Measurements from ENCODE around the gene GNPNAT1.
A peak's percentile ranks its signal among the peaks of the same experiment; 100 is the strongest.
"Not testable (repeated sequence)": the region's sequence is repeated elsewhere in the genome, so short reads cannot be mapped to it uniquely, and the experiment has no call there.

GNPNAT1 gene

DNA sequence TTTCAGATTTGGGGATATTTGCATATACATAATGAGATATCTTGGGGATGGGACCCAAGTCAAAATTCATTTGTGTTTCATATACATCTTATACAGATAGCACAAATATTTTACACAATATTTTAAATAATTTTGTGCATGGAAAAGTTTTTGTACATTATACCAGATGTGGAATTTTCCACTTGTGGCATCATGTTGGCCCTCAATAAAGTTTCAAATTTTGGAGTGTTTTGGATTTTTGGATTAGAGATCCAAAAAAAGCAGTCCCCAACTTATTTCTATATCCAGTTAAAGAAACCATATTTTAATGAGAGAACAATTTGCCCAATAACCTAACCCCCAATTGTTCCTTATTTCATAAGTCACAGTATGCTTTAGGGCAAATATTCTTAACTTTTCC is 4.5 kb downstream of the GNPNAT1 start:
- Histone ChIP-seq H3K4me3 (no peak overlapping the region), H3K27ac (no peak overlapping the region), H3K36me3 (ENCODE audit: insufficient read depth, low read length) (peaks cover 10% of the 10 kb centered on the region; the same call in 1 of the 2 replicates), H3K9me3 (ENCODE audit: low read depth, low read length) (no peaks in the 10 kb centered on the region), H3K9ac (ENCODE audit: insufficient read length) (no peak overlapping the region)
- no peak for DNase-seq (ENCODE audit: low read depth, low spot score)
- TF ChIP-seq EZH2 (IDR thresholded peaks at IDR 0.05) (no peak), POLR2AphosphoS5 (IDR thresholded peaks at IDR 0.05; ENCODE audit: borderline replicate concordance, low read depth, low read length) (no peak), FOXP2 (optimal IDR thresholded peaks at IDR 0.05; ENCODE audit: control extremely low read depth, extremely low read length, insufficient read depth) (no peak)

DNA sequence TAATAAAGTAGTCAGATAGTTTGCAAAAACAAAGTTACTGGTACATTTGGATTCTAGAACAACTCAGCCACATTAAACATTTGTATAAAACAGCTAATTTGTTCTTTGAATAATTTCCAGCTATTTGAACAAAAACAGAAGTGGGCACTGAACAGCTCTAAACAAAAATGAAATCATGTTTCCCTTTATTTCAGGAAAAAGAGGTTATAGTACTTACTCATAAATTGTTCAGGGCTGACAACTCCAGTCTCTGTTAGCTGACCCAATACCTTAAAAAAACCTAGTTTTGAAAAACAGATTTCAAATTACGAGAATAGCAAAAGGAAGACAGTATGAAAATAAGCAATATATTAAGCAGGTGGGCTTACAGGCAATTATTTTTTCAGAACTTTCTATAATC is 8.2 kb downstream of the GNPNAT1 start:
- peaks cover 28% of the 10 kb centered on the region for H3K36me3 ChIP-seq (ENCODE audit: insufficient read depth, low read length)
- H3K9ac ChIP-seq (ENCODE audit: insufficient read length) = no peak overlapping the region
- no peak for DNase-seq (ENCODE audit: low read depth, low spot score)
- no peaks in the 10 kb centered on the region for H3K9me3 ChIP-seq (ENCODE audit: low read depth, low read length)
- TF ChIP-seq FOXP2 (optimal IDR thresholded peaks at IDR 0.05; ENCODE audit: control extremely low read depth, extremely low read length, insufficient read depth) (no peak), POLR2AphosphoS5 (IDR thresholded peaks at IDR 0.05; ENCODE audit: borderline replicate concordance, low read depth, low read length) (no peak), EZH2 (IDR thresholded peaks at IDR 0.05) (no peak)
- H3K27ac ChIP-seq = no peak overlapping the region
- no peak overlapping the region for H3K4me3 ChIP-seq

DNA sequence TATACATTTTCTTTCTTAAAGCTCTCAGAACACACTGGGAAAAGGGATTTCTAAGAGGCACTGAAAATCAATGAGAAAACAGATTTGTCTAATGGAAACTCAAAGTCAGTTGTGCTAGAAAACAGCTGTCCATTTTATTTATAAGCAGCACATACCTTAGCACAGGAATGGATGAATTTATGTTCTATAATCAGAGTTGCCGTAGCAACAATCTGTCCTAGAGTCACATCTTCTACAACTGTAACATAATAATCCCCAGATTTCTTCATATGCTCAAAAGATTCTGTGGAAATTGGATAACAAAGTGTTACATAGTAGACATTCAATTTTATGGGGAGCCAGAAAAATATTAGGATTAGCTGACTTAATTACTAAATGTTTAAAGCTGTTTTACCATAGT is 9.8 kb downstream of the GNPNAT1 start:
- H3K9me3 ChIP-seq (ENCODE audit: low read depth, low read length) = no peaks in the 10 kb centered on the region
- TF ChIP-seq FOXP2 (optimal IDR thresholded peaks at IDR 0.05; ENCODE audit: control extremely low read depth, extremely low read length, insufficient read depth) = no peak
- TF ChIP-seq POLR2AphosphoS5 (IDR thresholded peaks at IDR 0.05; ENCODE audit: borderline replicate concordance, low read depth, low read length) = no peak
- no peak for TF ChIP-seq EZH2 (IDR thresholded peaks at IDR 0.05)
- H3K27ac ChIP-seq = no peak overlapping the region
- H3K36me3 ChIP-seq (ENCODE audit: insufficient read depth, low read length) = peaks cover 38% of the 10 kb centered on the region
- H3K4me3 ChIP-seq = no peak overlapping the region
- no peak overlapping the region for H3K9ac ChIP-seq (ENCODE audit: insufficient read length)
- DNase-seq (ENCODE audit: low read depth, low spot score) = no peak

DNA sequence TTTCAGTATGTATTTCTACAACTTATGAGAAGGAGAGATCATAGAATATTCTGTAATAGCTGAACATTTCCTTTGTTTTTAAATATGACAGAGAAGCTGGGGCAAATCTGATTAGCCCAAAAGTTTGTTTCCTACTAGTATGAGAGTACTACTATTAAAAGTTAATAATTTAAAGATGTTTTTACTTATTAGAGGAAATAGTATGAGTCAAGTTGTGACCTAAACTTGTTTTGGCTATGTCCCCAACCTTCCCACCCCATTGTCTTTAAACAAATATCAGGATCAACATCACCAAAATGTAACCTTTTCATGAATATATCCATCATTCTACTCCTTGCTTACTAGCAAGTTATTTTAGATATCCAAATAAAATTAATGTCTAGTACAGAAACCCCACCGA is 10.5 kb downstream of the GNPNAT1 start:
- Histone ChIP-seq H3K4me3 (no peak overlapping the region), H3K27ac (peak overlapping the region; percentile 58; the same call in 1 of the 2 replicates), H3K36me3 (ENCODE audit: insufficient read depth, low read length) (peaks cover 43% of the 10 kb centered on the region), H3K9ac (ENCODE audit: insufficient read length) (no peak overlapping the region), H3K9me3 (ENCODE audit: low read depth, low read length) (no peaks in the 10 kb centered on the region)
- DNase-seq (ENCODE audit: low read depth, low spot score) = no peak
- no peak for TF ChIP-seq EZH2 (IDR thresholded peaks at IDR 0.05)
- no peak for TF ChIP-seq FOXP2 (optimal IDR thresholded peaks at IDR 0.05; ENCODE audit: control extremely low read depth, extremely low read length, insufficient read depth)
- no peak for TF ChIP-seq POLR2AphosphoS5 (IDR thresholded peaks at IDR 0.05; ENCODE audit: borderline replicate concordance, low read depth, low read length)

DNA sequence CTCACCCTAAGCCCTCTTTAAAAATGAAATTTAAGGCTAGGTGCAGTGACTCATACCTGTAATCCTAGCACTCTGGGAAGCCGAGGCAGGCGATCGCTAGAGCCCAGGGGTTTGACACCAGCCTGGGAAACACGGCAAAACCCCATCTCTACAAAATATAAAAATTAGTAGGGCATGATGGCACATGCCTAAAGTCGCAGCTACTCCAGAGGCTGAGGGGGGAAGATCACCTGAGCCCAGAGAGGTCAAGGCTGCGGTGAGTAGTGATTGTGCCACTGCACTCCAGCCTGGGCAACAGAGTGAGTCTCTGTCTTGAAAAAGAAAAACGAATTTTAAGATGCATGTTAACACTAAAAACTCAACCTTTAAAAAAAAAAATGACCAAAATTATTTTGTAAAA is 12.7 kb downstream of the GNPNAT1 start:
- H3K9me3 ChIP-seq (ENCODE audit: low read depth, low read length) = no peaks in the 10 kb centered on the region
- no peak for DNase-seq (ENCODE audit: low read depth, low spot score)
- H3K36me3 ChIP-seq (ENCODE audit: insufficient read depth, low read length) = peaks cover 56% of the 10 kb centered on the region
- H3K9ac ChIP-seq (ENCODE audit: insufficient read length) = no peak overlapping the region
- no peak overlapping the region for H3K4me3 ChIP-seq
- no peak overlapping the region for H3K27ac ChIP-seq
- TF ChIP-seq EZH2 (IDR thresholded peaks at IDR 0.05) = no peak
- no peak for TF ChIP-seq FOXP2 (optimal IDR thresholded peaks at IDR 0.05; ENCODE audit: control extremely low read depth, extremely low read length, insufficient read depth)
- no peak for TF ChIP-seq POLR2AphosphoS5 (IDR thresholded peaks at IDR 0.05; ENCODE audit: borderline replicate concordance, low read depth, low read length)

DNA sequence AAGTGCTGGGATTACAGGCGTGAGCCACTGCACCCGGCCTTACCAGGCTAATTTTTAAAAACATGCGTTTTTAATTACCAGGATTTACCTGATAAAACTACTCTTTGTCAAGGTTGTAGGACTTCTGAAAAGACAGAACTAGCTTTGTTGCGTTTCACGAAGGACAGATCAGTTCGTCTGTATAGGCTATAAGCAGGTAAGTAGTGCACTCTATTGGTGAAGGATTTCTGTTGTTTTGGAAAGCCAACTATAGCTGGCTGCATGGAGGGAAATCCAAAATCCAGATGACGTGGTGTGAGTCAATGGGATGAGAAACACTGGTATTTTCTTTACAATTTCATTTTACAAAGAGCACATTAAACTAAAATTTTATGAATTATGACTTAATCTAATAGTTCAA is 14.6 kb downstream of the GNPNAT1 start:
- Histone ChIP-seq H3K36me3 (ENCODE audit: insufficient read depth, low read length) (peaks cover 46% of the 10 kb centered on the region), H3K9ac (ENCODE audit: insufficient read length) (no peak overlapping the region), H3K4me3 (no peak overlapping the region), H3K9me3 (ENCODE audit: low read depth, low read length) (no peaks in the 10 kb centered on the region), H3K27ac (no peak overlapping the region)
- no peak for DNase-seq (ENCODE audit: low read depth, low spot score)
- TF ChIP-seq FOXP2 (optimal IDR thresholded peaks at IDR 0.05; ENCODE audit: control extremely low read depth, extremely low read length, insufficient read depth) (no peak), POLR2AphosphoS5 (IDR thresholded peaks at IDR 0.05; ENCODE audit: borderline replicate concordance, low read depth, low read length) (no peak), EZH2 (IDR thresholded peaks at IDR 0.05) (no peak)

DNA sequence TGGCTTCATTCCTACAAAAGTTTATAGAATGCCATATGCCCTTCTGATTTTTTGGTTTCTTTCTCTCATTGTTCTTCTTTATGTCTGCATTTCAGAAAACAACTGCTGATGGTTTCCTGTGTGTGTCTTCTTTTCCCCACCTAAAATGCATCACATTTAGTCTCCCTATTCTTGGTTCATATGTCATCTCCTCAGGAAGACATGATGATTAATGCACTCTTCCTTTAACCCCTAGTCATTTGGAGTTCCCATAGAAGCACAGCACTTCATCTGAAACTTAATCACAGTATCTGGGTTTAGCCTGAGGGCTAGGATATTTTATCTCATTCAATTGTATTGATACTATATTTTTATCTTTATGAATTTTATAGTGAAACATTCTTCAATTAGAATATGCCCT is 21.5 kb downstream of the GNPNAT1 start:
- H3K27ac ChIP-seq = no peak overlapping the region
- no peak for TF ChIP-seq EZH2 (IDR thresholded peaks at IDR 0.05)
- TF ChIP-seq POLR2AphosphoS5 (IDR thresholded peaks at IDR 0.05; ENCODE audit: borderline replicate concordance, low read depth, low read length) = no peak
- no peak for TF ChIP-seq FOXP2 (optimal IDR thresholded peaks at IDR 0.05; ENCODE audit: control extremely low read depth, extremely low read length, insufficient read depth)
- H3K36me3 ChIP-seq (ENCODE audit: insufficient read depth, low read length) = peaks cover 26% of the 10 kb centered on the region
- no peak overlapping the region for H3K4me3 ChIP-seq
- no peaks in the 10 kb centered on the region for H3K9me3 ChIP-seq (ENCODE audit: low read depth, low read length)
- no peak overlapping the region for H3K9ac ChIP-seq (ENCODE audit: insufficient read length)
- DNase-seq (ENCODE audit: low read depth, low spot score) = no peak

DNA sequence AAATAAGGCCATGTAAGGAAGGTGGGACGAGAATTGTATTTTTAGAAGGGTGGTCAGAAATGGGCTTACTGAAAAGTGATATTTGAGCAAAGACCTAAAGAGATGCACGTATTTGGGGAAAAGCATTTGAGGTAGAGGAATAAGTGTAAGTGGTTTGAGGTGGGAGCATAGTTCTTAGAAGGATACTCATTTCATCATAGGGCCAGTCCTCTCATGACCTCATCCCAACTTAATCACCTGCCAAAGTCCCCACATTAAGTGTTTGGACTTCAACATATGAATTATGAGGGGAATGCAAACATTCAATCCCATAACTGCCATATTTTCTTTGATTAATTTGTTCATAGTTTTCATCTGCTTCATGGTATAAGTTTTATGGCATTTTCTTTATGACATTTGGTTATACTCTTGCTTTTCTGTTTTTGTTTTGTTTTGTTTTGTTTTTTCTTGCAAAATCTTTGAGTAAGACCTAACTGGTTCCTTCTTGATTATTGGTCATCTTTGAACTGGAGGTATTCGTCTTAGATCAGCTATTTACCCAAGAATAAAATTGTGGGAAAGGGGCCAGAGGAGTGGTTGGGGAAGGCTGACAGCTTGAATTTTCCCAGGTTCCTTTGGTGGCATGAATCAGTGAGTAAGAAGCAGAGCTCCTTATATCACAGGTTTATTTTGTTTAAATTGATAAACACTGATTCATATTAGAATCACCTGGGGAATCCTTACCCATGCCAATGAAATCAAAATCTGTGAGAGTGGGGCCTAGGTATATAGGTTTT is 24.2 kb downstream of the GNPNAT1 start:
- Histone ChIP-seq H3K36me3 (ENCODE audit: insufficient read depth, low read length) (peaks cover 23% of the 10 kb centered on the region), H3K4me3 (no peak overlapping the region), H3K27ac (no peak overlapping the region), H3K9me3 (ENCODE audit: low read depth, low read length) (no peaks in the 10 kb centered on the region), H3K9ac (ENCODE audit: insufficient read length) (no peak overlapping the region)
- TF ChIP-seq EZH2 (IDR thresholded peaks at IDR 0.05) (no peak), POLR2AphosphoS5 (IDR thresholded peaks at IDR 0.05; ENCODE audit: borderline replicate concordance, low read depth, low read length) (no peak), FOXP2 (optimal IDR thresholded peaks at IDR 0.05; ENCODE audit: control extremely low read depth, extremely low read length, insufficient read depth) (no peak)
- no peak for DNase-seq (ENCODE audit: low read depth, low spot score)

DNA sequence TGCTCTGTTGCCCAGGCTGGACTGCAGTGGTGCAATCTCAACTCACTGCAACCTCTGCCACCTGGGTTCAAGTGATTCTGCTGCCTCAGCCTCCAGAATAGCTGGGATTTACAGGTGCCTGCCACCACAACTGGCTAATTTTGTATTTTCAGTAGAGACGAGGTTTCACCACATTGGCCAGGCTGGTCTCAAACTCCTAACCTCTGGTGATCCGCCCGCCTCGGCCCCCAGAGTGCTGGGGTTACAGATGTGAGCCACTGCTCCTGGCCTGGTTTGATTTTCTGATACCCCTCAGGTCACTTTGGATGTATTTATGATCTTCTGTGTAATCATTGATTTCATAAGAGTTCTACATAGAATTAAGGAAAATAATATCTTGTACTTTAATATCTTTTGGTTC is 28.5 kb downstream of the GNPNAT1 start:
- DNase-seq (ENCODE audit: low read depth, low spot score); H3K27ac ChIP-seq; H3K9me3 ChIP-seq (ENCODE audit: low read depth, low read length); H3K36me3 ChIP-seq (ENCODE audit: insufficient read depth, low read length); H3K4me3 ChIP-seq; H3K9ac ChIP-seq (ENCODE audit: insufficient read length): not testable (repeated sequence)

Measured in SK-N-MC (cell line).